H9 (cell line): ENCODE results near the gene IPO9. TPM values are rescaled to one million over a fixed set of nuclear protein-coding genes. Genes with fewer than 3 reads are reported as not detected.

Experiments used
- DNase-seq: peaks from one replicate; pipeline ENCODE4 v3.0.0-alpha.2; 2017
- H2AFZ ChIP-seq: one replicate; pipeline ENCODE4 v1.6.1; 2013; ENCODE audit warnings: mild to moderate bottlenecking, low read length, control low read depth, moderate library complexity
- H2AK5ac ChIP-seq: 2 replicates; pipeline ENCODE4 v1.6.1; 2013; ENCODE audit warnings: low read length, control low read depth, mixed read lengths; ENCODE audit not compliant: insufficient read length
- H2BK120ac ChIP-seq: one replicate; pipeline ENCODE4 v1.6.1; 2013; ENCODE audit warnings: low read depth, mild to moderate bottlenecking, low read length, control low read depth, inconsistent platforms; ENCODE audit not compliant: poor library complexity, severe bottlenecking
- H2BK12ac ChIP-seq: 2 replicates; pipeline ENCODE4 v1.6.1; 2013; ENCODE audit warnings: low read length, control low read depth, mixed read lengths, low read depth; ENCODE audit not compliant: insufficient read length
- H2BK15ac ChIP-seq: 2 replicates; pipeline ENCODE4 v1.6.1; 2013; ENCODE audit warnings: low read depth, low read length, control low read depth
- H2BK20ac ChIP-seq: one replicate; pipeline ENCODE4 v1.6.1; 2013; ENCODE audit warnings: low read depth, mild to moderate bottlenecking, low read length, control low read depth, inconsistent platforms; ENCODE audit not compliant: poor library complexity, severe bottlenecking
- H2BK5ac ChIP-seq: 2 replicates; pipeline ENCODE4 v1.6.1; 2013; ENCODE audit warnings: low read length, control low read depth, mixed read lengths; ENCODE audit not compliant: insufficient read length
- H3K14ac ChIP-seq: 2 replicates; pipeline ENCODE4 v1.6.1; 2013; ENCODE audit warnings: low read length, control low read depth; ENCODE audit not compliant: insufficient read depth
- H3K18ac ChIP-seq: 2 replicates; pipeline ENCODE4 v1.6.1; 2013; ENCODE audit warnings: low read depth, mild to moderate bottlenecking, mixed read lengths, low read length, control low read depth; ENCODE audit not compliant: insufficient read length
- H3K23ac ChIP-seq: 2 replicates; pipeline ENCODE4 v1.6.1; 2013; ENCODE audit warnings: low read length, control low read depth, mixed read lengths, low read depth; ENCODE audit not compliant: insufficient read length
- H3K23me2 ChIP-seq: 2 replicates; pipeline ENCODE4 v1.6.1; 2013; ENCODE audit warnings: low read depth, mild to moderate bottlenecking, mixed read lengths, low read length, control low read depth; ENCODE audit not compliant: insufficient read length, poor library complexity, severe bottlenecking
- H3K27ac ChIP-seq: 2 replicates; pipeline ENCODE4 v1.5.1; 2013; ENCODE audit warnings: low read length, control low read depth, mixed read lengths, low read depth; ENCODE audit not compliant: insufficient read length
- H3K27me3 ChIP-seq: 2 replicates; pipeline ENCODE4 v1.6.1; 2013; ENCODE audit warnings: low read length, control low read depth, inconsistent platforms; ENCODE audit not compliant: insufficient read depth
- H3K4ac ChIP-seq: 2 replicates; pipeline ENCODE4 v1.6.1; 2013; ENCODE audit warnings: low read depth, mild to moderate bottlenecking, control low read depth, inconsistent platforms, low read length, moderate library complexity
- H3K4me1 ChIP-seq: 2 replicates; pipeline ENCODE4 v1.6.1; 2013; ENCODE audit warnings: low read length, control low read depth, inconsistent platforms; ENCODE audit not compliant: insufficient read depth
- H3K4me2 ChIP-seq: 2 replicates; pipeline ENCODE4 v1.6.1; 2013; ENCODE audit warnings: low read length, control low read depth, mixed read lengths; ENCODE audit not compliant: insufficient read length, insufficient read depth
- H3K56ac ChIP-seq: 2 replicates; pipeline ENCODE4 v1.6.1; 2013; ENCODE audit warnings: low read depth, mild to moderate bottlenecking, mixed read lengths, low read length, control low read depth; ENCODE audit not compliant: insufficient read length
- H3K79me1 ChIP-seq: 2 replicates; pipeline ENCODE4 v1.6.1; 2013; ENCODE audit warnings: low read depth, mild to moderate bottlenecking, moderate library complexity, low read length, control low read depth, inconsistent platforms; ENCODE audit not compliant: insufficient read depth, poor library complexity, severe bottlenecking
- H3K79me2 ChIP-seq: 2 replicates; pipeline ENCODE4 v1.6.1; 2013; ENCODE audit warnings: low read length, control low read depth, inconsistent platforms; ENCODE audit not compliant: insufficient read depth
- H3K9ac ChIP-seq: 2 replicates; pipeline ENCODE4 v1.6.1; 2013; ENCODE audit warnings: low read length, control low read depth, mixed read lengths; ENCODE audit not compliant: insufficient read length; ENCODE audit errors: extremely low read depth
- H3K9me3 ChIP-seq: one replicate; pipeline ENCODE4 v1.6.1; 2013; ENCODE audit warnings: low read depth, low read length, inconsistent platforms; ENCODE audit not compliant: control insufficient read depth
- H3T11ph ChIP-seq: one replicate; pipeline ENCODE4 v1.6.1; 2013; ENCODE audit warnings: mild to moderate bottlenecking, low read length, control low read depth, inconsistent platforms
- H4K20me1 ChIP-seq: one replicate; pipeline ENCODE4 v1.6.1; 2013; ENCODE audit not compliant: control insufficient read depth, insufficient read length, insufficient read depth
- H4K5ac ChIP-seq: 2 replicates; pipeline ENCODE4 v1.6.1; 2013; ENCODE audit warnings: low read depth, mild to moderate bottlenecking, mixed read lengths, low read length, control low read depth; ENCODE audit not compliant: insufficient read length
- H4K8ac ChIP-seq: replicated peaks from 2 replicates; pipeline ENCODE4 v1.6.1; 2013; ENCODE audit warnings: low read length, control low read depth, mixed read lengths, low read depth; ENCODE audit not compliant: insufficient read length
- H4K91ac ChIP-seq: 2 replicates; pipeline ENCODE4 v1.6.1; 2013; ENCODE audit warnings: low read depth, mild to moderate bottlenecking, moderate library complexity, mixed read lengths, low read length, control low read depth; ENCODE audit not compliant: insufficient read length
- H3K27ac Mint-ChIP-seq, 3 experiments: 2 replicates in 2 of 3; 3 replicates in 1 of 3; pipeline ENCODE4 v1.8.0; 2020 to 2021; ENCODE audit warnings: mixed read lengths in 3 of 3, mild to moderate bottlenecking in 1 of 3, moderate library complexity in 1 of 3
- H3K27me3 Mint-ChIP-seq: 2 replicates; pipeline ENCODE4 v1.8.0; 2021; ENCODE audit warnings: low read depth, mild to moderate bottlenecking, moderate library complexity, mixed read lengths
- H3K36me3 Mint-ChIP-seq, 3 experiments: 2 replicates in 2 of 3; 3 replicates in 1 of 3; pipeline ENCODE4 v1.8.0; 2020 to 2021; ENCODE audit warnings: low read depth in 3 of 3, mixed read lengths in 3 of 3; ENCODE audit not compliant: insufficient read depth in 1 of 3
- H3K4me1 Mint-ChIP-seq, 2 experiments: 2 replicates each; pipeline ENCODE4 v1.8.0; 2020; ENCODE audit warnings: mixed read lengths in 2 of 2
- H3K4me3 Mint-ChIP-seq, 2 experiments: 2 replicates in 1 of 2; 3 replicates in 1 of 2; pipeline ENCODE4 v1.8.0; 2020 to 2021; ENCODE audit warnings: mild to moderate bottlenecking in 2 of 2, mixed read lengths in 2 of 2, moderate library complexity in 1 of 2
- H3K9me3 Mint-ChIP-seq, 2 experiments: 2 replicates in 1 of 2; 3 replicates in 1 of 2; pipeline ENCODE4 v1.8.0; 2020; ENCODE audit warnings: mild to moderate bottlenecking in 2 of 2, mixed read lengths in 2 of 2, moderate library complexity in 1 of 2
- CTCF ChIP-seq: fragments of 200-600 bp; sonication (generic); conservative IDR thresholded peaks from 3 replicates; pipeline ENCODE4 v1.8.0; 2021; ENCODE audit warnings: antibody characterized with exemption, mild to moderate bottlenecking
- WGBS: extraction: QIAGEN DNeasy Blood & Tissue Kit; methylation state at CpG from one replicate; pipeline ENCODE4 v1.1.7; 2013; ENCODE audit warnings: missing lambda C conversion rate, low lambda C conversion rate, mixed read lengths; ENCODE audit not compliant: insufficient read length; ENCODE audit errors: extremely low coverage; 5-methylcytosine and 5-hydroxymethylcytosine counted together
- total RNA-seq: library from RNA; stranded (reverse); gene quantifications from 2 replicates; pipeline ENCODE4 v1.2.1, GENCODE V29; 2021

Gene IPO9
- total RNA-seq, 1 experiment from 2014 or later: 104 TPM

GRCh38 chr1:201890223-201890622 is 61.3 kb downstream of the IPO9 start:
- Histone ChIP-seq H4K5ac (no peak overlapping the region), H2AK5ac (no peak overlapping the region), H2BK120ac (no peak overlapping the region), H3K14ac (no peak overlapping the region; the same call in 1 of the 2 replicates), H3K4ac (no peak overlapping the region), H3T11ph (no peak overlapping the region), H3K23me2 (peaks cover 5% of the 10 kb centered on the region), H2AFZ (no peak overlapping the region), H4K91ac (no peak overlapping the region), H3K18ac (no peak overlapping the region), H3K27ac (no peak overlapping the region), H3K4me1 (peaks cover 5% of the 10 kb centered on the region; the same call in 1 of the 2 replicates), H3K23ac (no peak overlapping the region), H2BK20ac (no peak overlapping the region), H2BK5ac (no peak overlapping the region), H4K20me1 (no peaks in the 10 kb centered on the region), H3K9ac (no peak overlapping the region), H3K4me2 (no peak overlapping the region), H3K79me2 (no peaks in the 10 kb centered on the region), H2BK15ac (no peak overlapping the region), H2BK12ac (no peak overlapping the region), H3K56ac (no peak overlapping the region), H3K79me1 (no peaks in the 10 kb centered on the region), H4K8ac (no peak overlapping the region), H3K27me3 (no peaks in the 10 kb centered on the region), H3K9me3 (no peaks in the 10 kb centered on the region)
- no peak for DNase-seq
- H3K9me3 Mint-ChIP-seq: no peaks in the 10 kb centered on the region
- H3K4me1 Mint-ChIP-seq: peaks cover 30 to 34% of the 10 kb centered on the region in 2 experiments
- no peak overlapping the region; a peak in 2 of 5 replicates for H3K4me3 Mint-ChIP-seq
- no peaks in the 10 kb centered on the region for H3K36me3 Mint-ChIP-seq
- WGBS: no CpG with 5 or more reads among the region's 7 CpGs
- TF ChIP-seq CTCF: no peak
- peaks cover 15% of the 10 kb centered on the region for H3K27me3 Mint-ChIP-seq
- no peak overlapping the region for H3K27ac Mint-ChIP-seq
